Hematopoietic multipotent progenitor cell treated with erythropoietin and hydrocortisone succinate and interleukin-3 and kit ligand, for 6 days (in vitro differentiated cells): ENCODE data around the gene GNL1.

ENCODE experiments used
- DNase-seq: peaks from one replicate; pipeline ENCODE4 v3.0.0-alpha.2; 2015

GNL1 gene

DNA sequence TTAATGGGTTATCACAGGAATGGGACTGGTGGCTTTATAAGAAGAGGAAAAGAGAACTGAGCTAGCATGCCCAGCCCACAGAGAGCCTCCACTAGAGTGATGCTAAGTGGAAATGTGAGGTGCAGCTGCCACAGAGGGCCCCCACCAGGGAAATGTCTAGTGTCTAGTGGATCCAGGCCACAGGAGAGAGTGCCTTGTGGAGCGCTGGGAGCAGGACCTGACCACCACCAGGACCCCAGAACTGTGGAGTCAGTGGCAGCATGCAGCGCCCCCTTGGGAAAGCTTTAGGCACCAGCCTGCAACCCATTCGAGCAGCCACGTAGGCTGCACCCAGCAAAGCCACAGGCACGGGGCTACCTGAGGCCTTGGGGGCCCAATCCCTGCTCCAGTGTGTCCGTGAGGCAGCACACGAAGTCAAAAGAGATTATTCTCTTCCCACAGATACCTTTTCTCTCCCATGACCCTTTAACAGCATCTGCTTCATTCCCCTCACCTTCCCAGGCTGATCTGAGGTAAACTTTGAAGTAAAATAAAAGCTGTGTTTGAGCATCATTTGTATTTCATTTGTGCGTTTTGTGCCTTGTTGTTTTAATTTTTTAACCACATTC lies 62.5 kb downstream of the GNL1 start:
- DNase-seq = no peak

DNA sequence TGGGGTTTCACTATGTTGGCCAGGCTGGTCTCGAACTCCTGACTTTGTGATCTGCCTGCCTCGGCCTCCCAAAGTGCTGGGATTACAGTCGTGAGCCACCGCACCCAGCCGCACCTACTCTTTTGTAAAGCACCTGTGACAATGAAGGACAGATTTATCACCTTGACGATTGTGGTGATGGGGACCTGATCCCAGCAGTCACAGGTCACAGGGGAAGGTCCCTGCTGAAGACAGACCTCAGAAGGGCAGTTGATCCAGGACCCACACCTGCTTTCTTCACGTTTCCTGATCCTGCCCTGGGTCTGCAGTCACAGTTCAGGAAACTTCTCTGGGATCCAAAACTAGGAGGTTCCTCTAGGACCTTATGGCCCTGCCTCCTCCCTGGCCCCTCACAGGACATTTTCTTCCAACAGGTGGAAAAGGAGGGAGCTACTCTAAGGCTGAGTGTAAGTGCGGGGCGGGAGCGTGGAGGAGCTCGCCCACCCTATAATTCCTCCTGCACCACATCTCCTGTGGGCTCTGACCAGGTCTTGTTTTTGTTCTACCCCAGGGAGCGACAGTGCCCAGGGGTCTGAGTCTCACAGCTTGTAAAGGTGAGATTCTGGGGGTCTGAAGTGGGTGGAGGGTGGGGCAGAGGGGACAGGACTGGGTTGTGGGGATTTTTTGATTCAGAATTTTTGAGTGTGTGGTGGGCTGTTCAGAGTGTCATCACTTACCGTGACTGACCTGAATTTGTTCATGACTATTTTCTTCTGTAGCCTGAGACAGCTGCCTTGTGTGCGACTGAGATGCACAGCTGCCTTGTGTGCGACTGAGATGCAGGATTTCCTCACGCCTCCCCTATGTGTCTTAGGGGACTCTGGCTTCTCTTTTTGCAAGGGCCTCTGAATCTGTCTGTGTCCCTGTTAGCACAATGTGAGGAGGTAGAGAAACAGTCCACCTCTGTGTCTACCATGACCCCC lies 64.0 kb downstream of the GNL1 start:
- DNase-seq = no peak
